H9 (cell line): ENCODE data around the gene WBP1. TPM values are rescaled to one million over a fixed set of nuclear protein-coding genes. Genes with fewer than 3 reads are reported as not detected.
A peak's percentile ranks its signal among the peaks of the same experiment; 100 is the strongest.

ENCODE experiments used
- DNase-seq: peaks from one replicate; pipeline ENCODE4 v3.0.0-alpha.2; 2017
- H2AFZ ChIP-seq: one replicate; pipeline ENCODE4 v1.6.1; 2013; ENCODE audit warnings: mild to moderate bottlenecking, low read length, control low read depth, moderate library complexity
- H2AK5ac ChIP-seq: 2 replicates; pipeline ENCODE4 v1.6.1; 2013; ENCODE audit warnings: low read length, control low read depth, mixed read lengths; ENCODE audit not compliant: insufficient read length
- H2BK120ac ChIP-seq: one replicate; pipeline ENCODE4 v1.6.1; 2013; ENCODE audit warnings: low read depth, mild to moderate bottlenecking, low read length, control low read depth, inconsistent platforms; ENCODE audit not compliant: poor library complexity, severe bottlenecking
- H2BK12ac ChIP-seq: 2 replicates; pipeline ENCODE4 v1.6.1; 2013; ENCODE audit warnings: low read length, control low read depth, mixed read lengths, low read depth; ENCODE audit not compliant: insufficient read length
- H2BK15ac ChIP-seq: 2 replicates; pipeline ENCODE4 v1.6.1; 2013; ENCODE audit warnings: low read depth, low read length, control low read depth
- H2BK20ac ChIP-seq: one replicate; pipeline ENCODE4 v1.6.1; 2013; ENCODE audit warnings: low read depth, mild to moderate bottlenecking, low read length, control low read depth, inconsistent platforms; ENCODE audit not compliant: poor library complexity, severe bottlenecking
- H2BK5ac ChIP-seq: 2 replicates; pipeline ENCODE4 v1.6.1; 2013; ENCODE audit warnings: low read length, control low read depth, mixed read lengths; ENCODE audit not compliant: insufficient read length
- H3K14ac ChIP-seq: 2 replicates; pipeline ENCODE4 v1.6.1; 2013; ENCODE audit warnings: low read length, control low read depth; ENCODE audit not compliant: insufficient read depth
- H3K18ac ChIP-seq: 2 replicates; pipeline ENCODE4 v1.6.1; 2013; ENCODE audit warnings: low read depth, mild to moderate bottlenecking, mixed read lengths, low read length, control low read depth; ENCODE audit not compliant: insufficient read length
- H3K23ac ChIP-seq: 2 replicates; pipeline ENCODE4 v1.6.1; 2013; ENCODE audit warnings: low read length, control low read depth, mixed read lengths, low read depth; ENCODE audit not compliant: insufficient read length
- H3K23me2 ChIP-seq: 2 replicates; pipeline ENCODE4 v1.6.1; 2013; ENCODE audit warnings: low read depth, mild to moderate bottlenecking, mixed read lengths, low read length, control low read depth; ENCODE audit not compliant: insufficient read length, poor library complexity, severe bottlenecking
- H3K27ac ChIP-seq: 2 replicates; pipeline ENCODE4 v1.5.1; 2013; ENCODE audit warnings: low read length, control low read depth, mixed read lengths, low read depth; ENCODE audit not compliant: insufficient read length
- H3K27me3 ChIP-seq: 2 replicates; pipeline ENCODE4 v1.6.1; 2013; ENCODE audit warnings: low read length, control low read depth, inconsistent platforms; ENCODE audit not compliant: insufficient read depth
- H3K4ac ChIP-seq: 2 replicates; pipeline ENCODE4 v1.6.1; 2013; ENCODE audit warnings: low read depth, mild to moderate bottlenecking, control low read depth, inconsistent platforms, low read length, moderate library complexity
- H3K4me1 ChIP-seq: 2 replicates; pipeline ENCODE4 v1.6.1; 2013; ENCODE audit warnings: low read length, control low read depth, inconsistent platforms; ENCODE audit not compliant: insufficient read depth
- H3K4me2 ChIP-seq: 2 replicates; pipeline ENCODE4 v1.6.1; 2013; ENCODE audit warnings: low read length, control low read depth, mixed read lengths; ENCODE audit not compliant: insufficient read length, insufficient read depth
- H3K56ac ChIP-seq: 2 replicates; pipeline ENCODE4 v1.6.1; 2013; ENCODE audit warnings: low read depth, mild to moderate bottlenecking, mixed read lengths, low read length, control low read depth; ENCODE audit not compliant: insufficient read length
- H3K79me1 ChIP-seq: 2 replicates; pipeline ENCODE4 v1.6.1; 2013; ENCODE audit warnings: low read depth, mild to moderate bottlenecking, moderate library complexity, low read length, control low read depth, inconsistent platforms; ENCODE audit not compliant: insufficient read depth, poor library complexity, severe bottlenecking
- H3K79me2 ChIP-seq: 2 replicates; pipeline ENCODE4 v1.6.1; 2013; ENCODE audit warnings: low read length, control low read depth, inconsistent platforms; ENCODE audit not compliant: insufficient read depth
- H3K9ac ChIP-seq: 2 replicates; pipeline ENCODE4 v1.6.1; 2013; ENCODE audit warnings: low read length, control low read depth, mixed read lengths; ENCODE audit not compliant: insufficient read length; ENCODE audit errors: extremely low read depth
- H3K9me3 ChIP-seq: one replicate; pipeline ENCODE4 v1.6.1; 2013; ENCODE audit warnings: low read depth, low read length, inconsistent platforms; ENCODE audit not compliant: control insufficient read depth
- H3T11ph ChIP-seq: one replicate; pipeline ENCODE4 v1.6.1; 2013; ENCODE audit warnings: mild to moderate bottlenecking, low read length, control low read depth, inconsistent platforms
- H4K20me1 ChIP-seq: one replicate; pipeline ENCODE4 v1.6.1; 2013; ENCODE audit not compliant: control insufficient read depth, insufficient read length, insufficient read depth
- H4K5ac ChIP-seq: 2 replicates; pipeline ENCODE4 v1.6.1; 2013; ENCODE audit warnings: low read depth, mild to moderate bottlenecking, mixed read lengths, low read length, control low read depth; ENCODE audit not compliant: insufficient read length
- H4K8ac ChIP-seq: replicated peaks from 2 replicates; pipeline ENCODE4 v1.6.1; 2013; ENCODE audit warnings: low read length, control low read depth, mixed read lengths, low read depth; ENCODE audit not compliant: insufficient read length
- H4K91ac ChIP-seq: 2 replicates; pipeline ENCODE4 v1.6.1; 2013; ENCODE audit warnings: low read depth, mild to moderate bottlenecking, moderate library complexity, mixed read lengths, low read length, control low read depth; ENCODE audit not compliant: insufficient read length
- H3K27ac Mint-ChIP-seq, 3 experiments: 2 replicates in 2 of 3; 3 replicates in 1 of 3; pipeline ENCODE4 v1.8.0; 2020 to 2021; ENCODE audit warnings: mixed read lengths in 3 of 3, mild to moderate bottlenecking in 1 of 3, moderate library complexity in 1 of 3
- H3K27me3 Mint-ChIP-seq: 2 replicates; pipeline ENCODE4 v1.8.0; 2021; ENCODE audit warnings: low read depth, mild to moderate bottlenecking, moderate library complexity, mixed read lengths
- H3K36me3 Mint-ChIP-seq, 3 experiments: 2 replicates in 2 of 3; 3 replicates in 1 of 3; pipeline ENCODE4 v1.8.0; 2020 to 2021; ENCODE audit warnings: low read depth in 3 of 3, mixed read lengths in 3 of 3; ENCODE audit not compliant: insufficient read depth in 1 of 3
- H3K4me1 Mint-ChIP-seq, 2 experiments: 2 replicates each; pipeline ENCODE4 v1.8.0; 2020; ENCODE audit warnings: mixed read lengths in 2 of 2
- H3K4me3 Mint-ChIP-seq, 2 experiments: 2 replicates in 1 of 2; 3 replicates in 1 of 2; pipeline ENCODE4 v1.8.0; 2020 to 2021; ENCODE audit warnings: mild to moderate bottlenecking in 2 of 2, mixed read lengths in 2 of 2, moderate library complexity in 1 of 2
- H3K9me3 Mint-ChIP-seq, 2 experiments: 2 replicates in 1 of 2; 3 replicates in 1 of 2; pipeline ENCODE4 v1.8.0; 2020; ENCODE audit warnings: mild to moderate bottlenecking in 2 of 2, mixed read lengths in 2 of 2, moderate library complexity in 1 of 2
- CTCF ChIP-seq: fragments of 200-600 bp; sonication (generic); conservative IDR thresholded peaks from 3 replicates; pipeline ENCODE4 v1.8.0; 2021; ENCODE audit warnings: antibody characterized with exemption, mild to moderate bottlenecking
- WGBS: extraction: QIAGEN DNeasy Blood & Tissue Kit; methylation state at CpG from one replicate; pipeline ENCODE4 v1.1.7; 2013; ENCODE audit warnings: missing lambda C conversion rate, low lambda C conversion rate, mixed read lengths; ENCODE audit not compliant: insufficient read length; ENCODE audit errors: extremely low coverage; 5-methylcytosine and 5-hydroxymethylcytosine counted together
- total RNA-seq: library from RNA; stranded (reverse); gene quantifications from 2 replicates; pipeline ENCODE4 v1.2.1, GENCODE V29; 2021

Gene WBP1
- total RNA-seq, 1 experiment from 2014 or later = 82.1 TPM

GRCh38 chr2:74501335-74502071 is 43.3 kb downstream of the WBP1 start:
- Mint-ChIP-seq H3K4me3 (peak overlapping the region; percentile 72 to 85), H3K9me3 (peaks cover 2 to 5% of the 10 kb centered on the region in 2 experiments; a peak in 3 of 5 replicates), H3K36me3 (peaks cover 19 to 27% (median 22%) of the 10 kb centered on the region in 3 experiments), H3K27ac (no peak overlapping the region), H3K4me1 (peaks cover 53 to 65% of the 10 kb centered on the region in 2 experiments), H3K27me3 (peaks cover 91% of the 10 kb centered on the region)
- Histone ChIP-seq H2AFZ (no peak overlapping the region), H3K9ac (no peak overlapping the region), H3K4me1 (peaks cover 2% of the 10 kb centered on the region; the same call in 1 of the 2 replicates), H3T11ph (no peak overlapping the region), H3K27me3 (peaks cover 87% of the 10 kb centered on the region), H2BK12ac (no peak overlapping the region), H3K9me3 (no peaks in the 10 kb centered on the region), H3K27ac (no peak overlapping the region), H2BK120ac (no peak overlapping the region), H3K23me2 (peaks cover 41% of the 10 kb centered on the region), H2BK20ac (no peak overlapping the region), H3K4me2 (peak overlapping the region; percentile 54), H3K56ac (no peak overlapping the region), H4K20me1 (no peaks in the 10 kb centered on the region), H2BK5ac (no peak overlapping the region), H4K8ac (no peak overlapping the region), H4K5ac (no peak overlapping the region), H3K79me2 (no peaks in the 10 kb centered on the region), H2BK15ac (no peak overlapping the region), H3K14ac (no peak overlapping the region), H3K18ac (no peak overlapping the region), H2AK5ac (no peak overlapping the region), H3K79me1 (no peaks in the 10 kb centered on the region), H3K23ac (no peak overlapping the region), H3K4ac (no peak overlapping the region), H4K91ac (no peak overlapping the region)
- DNase-seq = peak; percentile 39
- no CpG with 5 or more reads among the region's 18 CpGs for WGBS
- TF ChIP-seq CTCF = no peak
